NCI-H128 (cell line): ENCODE measurements around the gene KCNE2.
"Not testable (repeated sequence)": the region's sequence is repeated elsewhere in the genome, so short reads cannot be mapped to it uniquely, and the experiment has no call there.

Experiments
- DNase-seq: peaks from one replicate; lab custom pipeline; 2025; ENCODE audit not compliant: unreplicated experiment; lab: John Stamatoyannopoulos, UW

Gene KCNE2

DNA sequence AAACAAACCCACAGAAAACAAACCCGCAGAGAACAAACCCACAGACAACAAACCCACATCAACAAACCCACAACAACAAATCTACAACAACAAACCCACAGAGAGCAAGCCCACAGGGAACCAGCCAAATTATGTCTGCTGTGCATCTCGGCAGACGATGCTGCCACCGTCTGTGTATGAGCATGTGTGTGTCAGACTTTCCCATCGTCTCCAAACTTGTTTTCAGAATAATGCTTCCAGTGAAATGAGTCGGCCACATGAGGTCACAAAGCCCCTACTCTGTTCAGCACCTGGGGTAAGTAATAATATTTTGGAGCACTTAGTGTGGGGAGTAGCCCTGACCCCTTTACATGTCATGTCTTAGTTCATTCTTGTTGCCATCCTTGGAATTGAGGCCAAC, 42.3 kb downstream of the KCNE2 start:
- DNase-seq: not testable (repeated sequence)

DNA sequence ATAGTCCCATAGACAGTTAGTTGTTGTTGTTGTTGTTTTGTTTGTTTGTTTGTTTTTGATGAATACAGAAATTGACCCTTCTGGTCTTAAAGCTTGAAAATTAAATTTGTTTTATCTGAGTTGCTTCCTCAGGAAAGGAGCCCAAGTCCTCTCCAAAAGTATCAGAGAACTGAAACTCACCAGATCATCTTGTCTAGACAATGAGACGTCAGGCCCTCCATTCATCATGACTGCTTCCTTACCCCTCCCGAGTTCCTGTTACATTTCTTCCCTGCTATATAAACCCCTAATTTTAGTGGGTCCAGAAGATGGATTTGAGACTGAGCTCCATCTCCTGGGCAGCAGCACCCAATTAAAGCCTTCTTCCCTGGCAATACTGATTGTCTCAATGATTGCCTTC, 42.9 kb downstream of the KCNE2 start:
- DNase-seq: not testable (repeated sequence)

DNA sequence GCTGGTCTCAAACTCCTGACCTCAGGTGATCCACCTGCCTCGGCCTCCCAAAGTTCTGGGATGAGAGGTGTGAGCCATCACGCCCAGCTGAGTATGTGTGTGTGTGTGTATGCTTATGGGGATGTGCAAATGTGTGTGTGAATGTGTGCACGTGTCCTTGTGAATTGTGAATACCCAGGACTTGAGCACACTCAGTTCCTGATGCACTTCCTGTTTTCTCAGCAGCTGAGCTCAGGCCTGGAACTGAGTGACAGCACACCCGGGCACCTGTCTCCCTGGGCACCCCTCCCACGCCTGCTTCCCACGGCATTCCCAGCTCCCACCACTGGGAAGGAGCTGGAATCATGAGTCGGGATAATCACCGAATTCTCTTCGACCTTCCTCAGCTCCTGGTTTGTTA, 43.5 kb downstream of the KCNE2 start:
- DNase-seq: not testable (repeated sequence)

DNA sequence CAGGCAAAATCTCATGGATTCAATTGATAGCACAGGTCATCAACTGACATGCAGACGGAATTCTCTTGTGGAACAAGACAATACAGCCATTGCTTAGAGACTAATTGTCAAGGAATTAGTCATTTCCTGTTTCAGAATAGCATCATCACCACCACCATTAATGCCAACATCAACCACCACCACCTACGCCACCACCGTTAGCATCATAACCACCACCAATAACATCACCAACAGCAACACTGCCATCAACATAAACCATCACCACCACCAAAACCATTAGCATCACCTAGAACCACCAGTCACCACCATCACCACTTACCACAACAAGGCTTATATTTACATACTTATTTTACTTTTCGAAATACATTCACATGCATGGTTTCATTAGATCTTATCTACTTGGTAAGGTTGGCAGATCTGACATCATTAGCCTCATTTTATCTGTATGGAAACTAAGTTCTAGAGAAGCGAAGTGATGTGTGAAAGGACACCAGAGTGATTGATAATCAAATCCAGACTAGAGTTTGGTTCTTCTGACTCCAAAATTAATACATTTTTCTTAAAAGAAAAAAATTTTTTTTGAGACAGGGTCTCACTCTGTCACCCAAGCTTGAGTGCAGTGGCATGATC, 53.8 kb downstream of the KCNE2 start:
- not testable (repeated sequence) for DNase-seq
